Erythroblast (primary cell): ENCODE data around the gene UBASH3A.

Experiments
- DNase-seq, 2 experiments: peaks; one replicate each; lab custom pipeline; 2025; lab: John Stamatoyannopoulos, UW
- GATA1 ChIP-seq: IDR thresholded peaks from 2 replicates; pipeline ENCODE4 v1.6.1; 2011; ENCODE audit warnings: low read depth, mild to moderate bottlenecking, control low read depth, low read length, moderate library complexity
- POLR2A ChIP-seq: IDR thresholded peaks from 2 replicates; pipeline ENCODE4 v1.6.1; 2011; ENCODE audit warnings: mild to moderate bottlenecking, low read length

Gene UBASH3A

GRCh38 chr21:42367367-42368165, 36.1 kb upstream of the UBASH3A start:
- no peak for DNase-seq
- TF ChIP-seq POLR2A (no peak), GATA1 (no peak)

DNA sequence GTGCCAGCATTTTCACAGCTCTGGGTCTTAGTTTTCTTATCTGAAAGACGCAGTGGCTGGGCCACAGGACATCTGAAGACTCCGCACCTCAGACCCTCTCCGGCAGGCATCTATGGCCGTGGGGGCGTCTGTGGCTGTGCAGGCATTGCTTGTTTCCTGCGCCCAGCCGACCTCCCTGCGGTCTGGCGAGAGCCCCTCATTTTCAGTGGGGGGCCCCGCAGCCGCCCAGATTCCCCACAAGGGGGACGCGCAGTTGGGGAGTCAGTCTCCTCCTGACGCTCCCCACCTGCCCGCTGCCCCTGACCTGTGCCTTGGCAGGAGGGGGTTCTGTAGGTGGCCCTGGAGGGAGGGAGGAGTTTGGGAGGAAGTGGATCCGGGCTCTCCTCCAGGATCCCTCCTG, 33.9 kb upstream of the UBASH3A start:
- TF ChIP-seq POLR2A: no peak
- no peak for TF ChIP-seq GATA1

DNA sequence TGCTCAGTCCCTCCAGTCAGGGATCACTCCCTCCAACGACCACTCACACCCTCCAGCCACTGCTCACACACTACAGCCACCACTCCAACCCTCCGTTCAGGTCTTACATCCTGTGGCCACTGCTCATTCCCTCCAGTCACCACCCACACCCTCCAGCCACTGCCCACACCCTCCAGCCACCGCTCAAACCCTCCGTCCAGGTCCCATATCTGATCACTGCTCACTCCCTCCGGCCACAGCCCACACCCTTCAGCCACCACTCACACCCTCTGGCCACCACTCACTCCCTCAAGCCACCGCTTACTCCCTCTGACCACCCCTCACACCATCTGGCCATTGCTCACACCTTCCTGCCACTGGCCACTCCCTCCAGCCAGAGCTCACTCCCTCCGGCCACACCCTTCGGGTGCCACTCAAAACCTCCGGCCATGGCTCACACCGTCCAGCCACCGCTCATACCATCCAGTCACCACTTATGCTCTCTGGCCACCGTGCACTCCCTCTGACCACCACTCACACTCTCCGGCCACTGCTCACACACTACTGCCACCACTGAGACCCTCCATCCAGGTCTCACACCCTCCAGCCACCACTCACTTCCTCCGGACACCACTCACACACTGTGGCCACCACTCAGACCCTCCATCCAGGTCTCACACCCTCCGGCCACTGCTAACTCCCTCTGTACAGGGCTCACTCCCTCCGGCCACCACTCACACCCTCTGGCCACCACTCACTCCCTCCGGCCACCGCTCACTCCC, 32.6 kb upstream of the UBASH3A start:
- TF ChIP-seq GATA1 (no peak), POLR2A (no peak)
- DNase-seq: no peak

More for the DNA sequence above, 33.9 kb upstream of the UBASH3A start:
- DNase-seq: no peak

- TF ChIP-seq GATA1: no peak
- DNase-seq: no peak
Observed at GRCh38 chr21:42373196-42373907, 30.4 kb upstream of the UBASH3A start.

DNA sequence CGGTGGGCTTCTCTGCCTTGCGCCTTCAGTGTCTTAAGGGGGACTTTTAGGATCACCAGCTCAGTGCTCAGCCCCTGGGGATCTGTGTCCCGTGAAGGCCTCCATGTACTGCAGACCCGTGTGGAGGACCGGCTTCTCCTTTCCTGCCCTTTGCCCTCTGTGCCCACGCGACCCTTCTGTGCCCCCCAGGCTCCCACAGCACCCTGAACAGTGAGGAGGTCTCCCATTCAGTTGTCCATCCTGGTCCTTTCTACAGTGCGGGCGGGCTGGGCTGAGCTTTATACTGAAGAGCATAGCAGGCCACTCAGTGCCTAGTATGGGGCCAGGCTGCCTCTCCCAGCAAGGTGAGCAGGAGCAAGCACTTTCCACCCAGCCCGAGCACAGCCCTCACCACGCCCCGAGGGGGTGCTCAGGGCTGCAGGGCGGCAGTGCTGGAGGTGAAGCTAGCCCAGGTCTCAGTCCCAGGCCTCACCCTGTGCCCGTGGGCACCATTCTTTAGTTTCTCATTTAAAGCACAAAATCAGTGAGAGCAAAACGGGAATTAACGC, 29.7 kb upstream of the UBASH3A start:
- no peak for DNase-seq
- TF ChIP-seq GATA1 (no peak), POLR2A (no peak)

DNA sequence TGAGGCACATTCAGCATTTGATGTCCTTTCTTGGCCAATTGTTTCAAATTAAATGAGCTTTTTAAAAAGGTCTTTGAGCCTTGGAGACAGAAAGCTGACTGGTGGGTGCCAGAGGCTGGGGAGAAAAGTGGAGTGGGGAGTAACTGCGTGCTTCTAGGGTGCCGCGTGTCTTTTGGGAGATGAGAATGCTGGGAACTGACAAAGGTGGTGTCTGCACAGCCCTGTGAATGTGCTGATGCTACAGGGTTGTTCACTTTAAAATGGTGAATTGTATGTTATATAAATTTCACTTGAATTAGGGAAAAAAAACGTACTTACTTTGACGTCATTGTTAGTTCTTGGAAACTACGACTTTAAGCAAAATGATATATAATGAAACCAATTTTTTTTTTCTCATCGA, 29.2 kb upstream of the UBASH3A start:
- DNase-seq: no peak
- no peak for TF ChIP-seq POLR2A
- no peak for TF ChIP-seq GATA1

GRCh38 chr21:42374864-42375499, 28.7 kb upstream of the UBASH3A start:
- no peak for DNase-seq
- TF ChIP-seq GATA1 (no peak), POLR2A (no peak)

GRCh38 chr21:42375506-42375905, 28.2 kb upstream of the UBASH3A start:
- DNase-seq: no peak
- TF ChIP-seq POLR2A (no peak), GATA1 (no peak)

DNA sequence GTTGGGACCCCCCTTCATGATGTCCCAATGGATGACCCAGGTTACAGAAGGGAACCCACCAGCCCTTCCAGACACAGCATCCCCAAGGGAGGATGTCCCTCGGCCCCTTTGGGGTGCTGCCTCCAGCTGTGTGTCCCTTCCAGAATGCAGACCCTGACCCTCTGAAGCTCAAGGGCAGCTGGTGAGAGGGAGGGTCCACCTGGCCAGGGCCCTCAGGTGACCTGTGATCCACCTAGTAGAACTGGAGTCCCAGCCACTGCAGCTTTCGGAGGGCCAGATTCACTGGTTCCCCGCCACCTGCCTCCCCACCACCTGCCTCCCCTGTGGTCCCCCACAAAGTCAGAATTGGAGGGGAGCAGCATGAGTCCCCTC, 27.8 kb upstream of the UBASH3A start:
- DNase-seq: no peak
- no peak for TF ChIP-seq POLR2A
- TF ChIP-seq GATA1: no peak

GRCh38 chr21:42376338-42376982, 27.2 kb upstream of the UBASH3A start:
- no peak for TF ChIP-seq POLR2A
- no peak for TF ChIP-seq GATA1
- DNase-seq: peak; percentile 43 to 61

DNA sequence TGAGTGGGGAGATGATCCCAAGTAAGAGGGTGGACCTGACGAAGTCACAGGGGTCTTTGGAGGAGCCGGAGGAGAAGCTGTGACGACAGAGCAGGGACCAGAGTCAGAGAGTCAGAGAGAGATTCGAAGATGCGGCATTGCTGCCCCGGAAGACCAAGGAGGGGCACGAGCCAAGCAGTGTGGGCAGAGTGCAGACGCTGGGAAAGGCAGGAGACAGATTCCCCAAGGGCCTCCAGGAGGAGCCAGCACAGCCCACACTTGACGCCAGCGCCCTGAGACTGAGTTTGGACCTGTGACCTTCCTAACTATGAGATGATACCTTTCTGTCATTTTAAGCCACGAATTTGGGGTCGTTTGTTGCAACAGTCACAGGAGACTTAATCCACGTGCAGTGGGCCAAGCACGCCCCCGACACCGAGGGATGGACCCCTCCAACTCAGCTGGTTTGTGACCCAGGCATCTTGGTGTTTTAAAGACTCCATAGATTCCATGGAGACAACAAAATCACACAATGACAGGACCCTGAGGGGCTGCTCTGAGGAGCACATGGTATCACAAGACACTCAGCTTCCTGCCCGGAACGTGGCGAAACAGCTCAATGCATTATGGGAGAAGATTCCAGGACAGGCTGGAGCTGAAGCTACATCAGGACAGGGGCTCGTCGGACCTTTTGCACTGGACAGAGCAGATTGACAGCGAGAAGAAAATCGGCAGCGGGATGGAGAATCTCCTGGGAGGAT, 26.3 kb upstream of the UBASH3A start:
- TF ChIP-seq POLR2A (no peak), GATA1 (no peak)
- no peak for DNase-seq

- no peak for DNase-seq
- TF ChIP-seq POLR2A: no peak
- TF ChIP-seq GATA1: no peak
Observed at GRCh38 chr21:42377951-42378340, 25.8 kb upstream of the UBASH3A start.
